OCI-LY7 (cell line): ENCODE measurements around the gene HMGB4.

Experiments used
- EZH2phosphoT487 ChIP-seq: fragments of 200-600 bp; sonication (generic); IDR thresholded peaks from 2 replicates; pipeline ENCODE4 v1.6.1; 2018; ENCODE audit warnings: low read depth, borderline replicate concordance, mild to moderate bottlenecking, mixed run types, antibody characterized with exemption, low read length, moderate library complexity, mixed read lengths
- TF ChIP-seq, protein P1 (sequence below): fragments of 200-600 bp; sonication (generic); conservative IDR thresholded peaks from 2 replicates; pipeline ENCODE4 v1.5.1; 2014; ENCODE audit warnings: mild to moderate bottlenecking, antibody characterized with exemption, low read length, moderate library complexity, mixed read lengths

DNA sequence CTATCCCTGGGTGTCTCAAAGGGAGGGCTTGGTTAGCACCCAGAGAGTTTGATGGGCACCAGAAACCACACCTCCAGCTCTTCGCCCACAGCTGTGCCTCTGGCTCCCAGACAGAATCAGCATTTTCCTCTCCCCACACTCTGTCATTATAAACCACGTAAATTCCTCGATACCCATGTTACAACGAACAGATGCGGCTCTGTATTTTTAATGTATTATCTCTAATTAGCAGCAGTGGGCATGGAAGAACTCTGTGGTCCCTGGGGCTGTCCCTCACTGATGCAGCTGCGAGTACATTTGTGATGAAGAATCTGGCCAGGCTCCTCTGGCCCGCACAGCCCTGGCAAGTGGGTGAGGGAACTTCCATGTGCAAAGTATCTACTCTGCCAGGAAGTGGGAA lies 10.8 kb downstream of the HMGB4 start:
- TF ChIP-seq, protein P1, sequence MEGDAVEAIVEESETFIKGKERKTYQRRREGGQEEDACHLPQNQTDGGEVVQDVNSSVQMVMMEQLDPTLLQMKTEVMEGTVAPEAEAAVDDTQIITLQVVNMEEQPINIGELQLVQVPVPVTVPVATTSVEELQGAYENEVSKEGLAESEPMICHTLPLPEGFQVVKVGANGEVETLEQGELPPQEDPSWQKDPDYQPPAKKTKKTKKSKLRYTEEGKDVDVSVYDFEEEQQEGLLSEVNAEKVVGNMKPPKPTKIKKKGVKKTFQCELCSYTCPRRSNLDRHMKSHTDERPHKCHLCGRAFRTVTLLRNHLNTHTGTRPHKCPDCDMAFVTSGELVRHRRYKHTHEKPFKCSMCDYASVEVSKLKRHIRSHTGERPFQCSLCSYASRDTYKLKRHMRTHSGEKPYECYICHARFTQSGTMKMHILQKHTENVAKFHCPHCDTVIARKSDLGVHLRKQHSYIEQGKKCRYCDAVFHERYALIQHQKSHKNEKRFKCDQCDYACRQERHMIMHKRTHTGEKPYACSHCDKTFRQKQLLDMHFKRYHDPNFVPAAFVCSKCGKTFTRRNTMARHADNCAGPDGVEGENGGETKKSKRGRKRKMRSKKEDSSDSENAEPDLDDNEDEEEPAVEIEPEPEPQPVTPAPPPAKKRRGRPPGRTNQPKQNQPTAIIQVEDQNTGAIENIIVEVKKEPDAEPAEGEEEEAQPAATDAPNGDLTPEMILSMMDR, result no peak
- TF ChIP-seq EZH2phosphoT487, result no peak
